GM12874 (cell line): Measurements from ENCODE around the gene LRMDA.

Experiments
- TF ChIP-seq, protein P1 (sequence below): IDR thresholded peaks from 2 replicates; pipeline ENCODE4 v1.5.1; 2011; ENCODE audit warnings: low read depth, mild to moderate bottlenecking, control low read depth, low read length, moderate library complexity; ENCODE audit not compliant: insufficient read depth

Gene LRMDA

DNA sequence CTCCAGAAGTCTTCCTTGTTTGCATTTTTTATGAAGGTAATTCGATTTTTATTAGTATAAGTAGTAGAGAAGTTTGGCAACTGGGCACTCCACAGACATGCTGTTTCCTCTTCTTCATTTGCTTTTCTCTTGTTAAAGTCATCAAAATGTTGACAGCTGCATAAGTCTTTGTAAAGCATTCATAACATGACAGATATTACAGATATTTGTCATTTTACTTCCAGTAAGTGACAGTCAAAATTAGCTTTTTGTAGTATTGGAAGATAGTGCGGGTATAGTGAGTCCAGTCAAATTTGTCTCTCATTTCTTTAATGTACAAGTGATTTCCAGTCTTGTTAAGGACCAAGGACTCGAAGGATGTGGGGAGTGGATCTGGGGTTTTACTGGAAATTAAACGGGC lies 247.1 kb downstream of the LRMDA start:
- TF ChIP-seq, protein P1, sequence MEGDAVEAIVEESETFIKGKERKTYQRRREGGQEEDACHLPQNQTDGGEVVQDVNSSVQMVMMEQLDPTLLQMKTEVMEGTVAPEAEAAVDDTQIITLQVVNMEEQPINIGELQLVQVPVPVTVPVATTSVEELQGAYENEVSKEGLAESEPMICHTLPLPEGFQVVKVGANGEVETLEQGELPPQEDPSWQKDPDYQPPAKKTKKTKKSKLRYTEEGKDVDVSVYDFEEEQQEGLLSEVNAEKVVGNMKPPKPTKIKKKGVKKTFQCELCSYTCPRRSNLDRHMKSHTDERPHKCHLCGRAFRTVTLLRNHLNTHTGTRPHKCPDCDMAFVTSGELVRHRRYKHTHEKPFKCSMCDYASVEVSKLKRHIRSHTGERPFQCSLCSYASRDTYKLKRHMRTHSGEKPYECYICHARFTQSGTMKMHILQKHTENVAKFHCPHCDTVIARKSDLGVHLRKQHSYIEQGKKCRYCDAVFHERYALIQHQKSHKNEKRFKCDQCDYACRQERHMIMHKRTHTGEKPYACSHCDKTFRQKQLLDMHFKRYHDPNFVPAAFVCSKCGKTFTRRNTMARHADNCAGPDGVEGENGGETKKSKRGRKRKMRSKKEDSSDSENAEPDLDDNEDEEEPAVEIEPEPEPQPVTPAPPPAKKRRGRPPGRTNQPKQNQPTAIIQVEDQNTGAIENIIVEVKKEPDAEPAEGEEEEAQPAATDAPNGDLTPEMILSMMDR, result no peak

DNA sequence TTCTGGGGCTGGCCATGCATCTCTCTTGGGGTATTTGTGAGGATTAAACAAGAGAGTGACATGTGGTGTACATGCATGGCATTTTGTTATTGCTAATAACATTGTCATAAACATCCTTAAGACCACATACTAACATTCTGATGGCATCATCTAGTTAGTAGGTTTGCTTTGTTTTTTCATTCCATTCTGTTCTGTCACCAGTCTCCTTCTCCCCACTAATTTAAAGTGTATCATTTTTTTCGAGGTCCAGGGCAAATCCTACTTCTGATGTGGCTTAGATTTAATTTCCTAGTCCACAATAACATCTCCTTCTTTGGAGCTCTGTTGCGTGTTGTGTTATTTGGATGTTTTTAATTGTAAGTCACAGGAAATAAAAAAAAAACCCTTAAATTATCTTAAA lies 248.1 kb downstream of the LRMDA start:
- TF ChIP-seq, protein P1, result no peak

DNA sequence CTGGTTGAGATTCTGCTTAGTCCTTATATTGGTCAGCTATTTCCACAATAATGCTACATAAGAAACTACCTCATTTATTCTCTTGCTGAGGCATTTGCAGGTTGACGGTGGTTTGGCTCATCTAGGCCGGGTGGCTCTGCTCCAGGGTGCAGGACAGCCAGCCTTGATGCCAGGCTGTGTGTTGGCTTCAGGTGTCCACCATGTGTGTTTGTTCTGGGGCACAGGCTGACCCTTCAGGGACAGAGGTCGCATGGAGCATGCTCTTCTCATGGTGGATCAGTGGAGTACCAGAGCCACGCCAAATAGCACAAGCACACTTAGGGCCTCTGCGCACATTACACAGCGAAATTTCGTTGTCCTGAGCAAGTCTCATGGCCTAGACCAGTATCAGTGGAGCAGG lies 249.9 kb downstream of the LRMDA start:
- TF ChIP-seq, protein P1, result no peak

DNA sequence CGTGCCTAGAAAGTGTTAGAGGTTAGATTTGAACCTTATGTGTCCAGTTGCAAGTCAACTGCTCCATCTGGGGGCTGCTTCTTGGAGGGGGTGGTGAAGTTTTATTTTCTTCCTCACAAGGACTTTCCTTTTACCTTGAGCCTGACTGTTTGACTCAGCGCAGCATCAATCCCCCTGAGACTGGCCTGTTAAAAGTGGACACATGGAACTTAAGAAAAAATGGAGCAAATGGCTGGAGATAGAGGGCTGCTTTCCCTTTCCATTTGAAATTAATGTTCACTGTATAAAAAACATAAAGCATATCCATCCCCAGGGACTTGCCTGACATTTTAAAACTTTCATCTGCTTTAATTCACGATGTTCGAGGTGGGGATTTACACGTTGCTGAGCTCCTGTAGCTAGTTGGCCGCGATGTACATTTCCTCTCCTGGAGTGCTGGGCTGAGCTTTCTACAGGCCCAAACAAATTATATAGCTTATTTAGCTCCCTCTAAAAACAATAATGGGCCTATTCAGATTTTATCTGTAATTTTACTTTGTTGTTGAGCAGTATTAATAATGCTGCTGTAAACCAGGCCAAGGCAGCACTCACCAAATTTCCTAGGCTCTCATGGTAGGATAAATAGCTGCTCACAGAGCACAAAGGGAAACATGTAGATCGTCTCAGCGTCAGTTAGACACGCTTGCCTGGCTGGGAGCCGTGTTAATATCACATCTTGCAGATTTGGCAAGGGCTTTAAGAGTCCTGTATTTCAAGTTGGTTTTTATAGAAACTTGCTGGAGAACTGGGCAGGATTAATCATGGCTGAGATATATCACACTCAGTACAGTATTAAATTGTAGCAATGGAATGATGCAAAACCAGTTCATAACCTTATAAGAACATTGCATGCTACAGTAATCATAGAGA lies 251.5 kb downstream of the LRMDA start:
- TF ChIP-seq, protein P1, result no peak

- TF ChIP-seq, protein P1, result no peak
Measured at GRCh38 chr10:75685187-75685586, 253.8 kb downstream of the LRMDA start.

DNA sequence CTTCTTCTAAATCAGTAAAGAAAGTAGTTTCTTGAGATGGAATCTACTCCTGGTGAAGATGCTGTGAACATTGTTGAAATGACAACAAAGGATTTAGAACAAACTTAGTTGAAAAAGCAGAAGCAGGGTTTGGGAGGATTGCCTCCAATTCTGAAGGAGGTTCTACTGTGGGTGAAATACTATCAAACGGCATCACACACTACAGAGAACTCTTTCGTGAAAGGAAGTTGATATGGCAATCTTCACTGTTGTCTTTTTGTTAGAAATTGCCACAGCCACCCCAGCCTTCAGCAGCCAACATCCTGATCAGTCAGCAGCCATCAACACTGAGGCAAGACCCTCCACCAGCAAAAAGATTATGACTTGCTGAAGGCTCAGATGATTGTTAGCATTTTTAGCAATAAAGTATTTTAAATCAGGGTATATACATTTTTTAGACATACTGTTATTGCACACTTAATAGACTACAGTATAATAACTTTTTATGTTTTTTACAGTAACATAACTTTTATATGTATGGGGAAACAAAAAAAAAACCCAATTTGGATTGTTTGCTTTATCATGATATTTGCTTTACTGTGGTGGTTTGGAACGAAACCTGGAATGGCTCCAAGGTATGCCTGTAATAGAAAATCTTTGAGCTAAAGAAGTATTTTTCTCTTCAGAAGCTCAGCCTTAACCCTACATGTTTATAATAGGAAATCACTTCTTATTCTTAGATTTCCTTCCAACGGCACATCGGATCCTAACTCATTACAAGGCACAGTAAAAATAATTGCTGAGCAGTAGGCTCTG lies 257.3 kb downstream of the LRMDA start:
- TF ChIP-seq, protein P1, result no peak

DNA sequence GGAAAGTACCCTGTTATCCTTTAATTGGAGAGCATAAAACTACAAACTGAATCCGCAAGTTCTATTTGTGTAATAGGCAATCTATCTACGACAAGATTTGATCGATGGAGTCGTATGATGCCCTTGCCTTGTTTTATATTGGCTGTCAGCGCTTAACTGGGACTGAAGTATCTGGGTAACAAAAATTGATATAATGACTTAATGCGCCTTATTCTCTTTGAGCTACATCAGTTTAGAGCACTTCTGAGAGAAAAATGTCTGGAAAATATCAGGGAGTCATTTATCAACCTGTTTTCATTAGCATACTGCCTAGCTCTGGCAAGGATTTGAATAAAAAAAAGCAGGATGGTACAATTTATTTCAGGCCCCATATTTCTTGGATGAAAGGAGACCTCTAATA lies 262.1 kb downstream of the LRMDA start:
- TF ChIP-seq, protein P1, result no peak
